ENCODE measurements around the gene NSUN4. TPM values are rescaled to one million over a fixed set of nuclear protein-coding genes. Genes with fewer than 3 reads are reported as not detected.

NSUN4 gene
- total and polyA plus RNA-seq, 2 of the 13 experiments (the other 11 are each of a cell fraction or from before 2014, with no cell fraction given) = 21.5 to 23.5 TPM

DNA sequence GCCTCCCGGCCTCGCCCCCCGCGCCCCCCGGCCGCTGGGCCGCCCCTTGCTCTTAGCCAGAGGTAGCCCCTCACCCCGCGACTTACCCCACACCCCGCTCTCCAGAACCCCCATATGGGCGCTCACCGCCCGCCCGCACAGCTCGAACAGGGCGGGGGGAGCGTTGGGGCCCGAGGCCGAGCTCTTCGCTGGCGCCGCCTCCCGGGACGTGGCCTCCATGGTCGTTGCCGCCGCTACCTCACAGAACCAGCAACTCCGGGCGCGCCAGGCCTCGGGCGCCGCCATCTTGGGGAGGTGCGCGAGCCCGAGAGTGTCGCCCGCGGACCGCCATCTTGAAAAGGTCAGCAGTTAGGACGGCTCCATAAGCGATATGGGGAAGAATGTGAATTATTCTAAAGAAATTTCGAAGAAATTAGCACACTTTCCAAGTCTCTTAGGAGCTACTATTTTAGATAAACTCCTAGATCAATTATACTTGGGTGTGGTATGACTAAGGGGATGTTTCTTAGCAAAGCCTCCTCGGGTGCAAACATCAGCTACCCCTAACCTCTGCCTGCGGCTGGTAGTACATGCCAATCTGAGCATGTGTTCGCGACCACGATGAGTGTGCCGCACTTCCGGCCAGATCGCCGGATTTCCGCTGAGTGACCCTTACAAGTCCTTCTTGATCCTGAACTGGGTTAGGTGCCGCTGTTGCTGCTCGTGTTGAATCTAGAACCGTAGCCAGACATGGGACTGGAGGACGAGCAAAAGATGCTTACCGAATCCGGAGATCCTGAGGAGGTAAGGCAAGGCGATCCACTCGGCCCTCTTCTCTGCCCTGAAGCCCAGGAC lies 37.4 kb upstream of the NSUN4 start, which contains the start of the genes LRRC41 and UQCRH (continued):
- TF ChIP-seq ZNF564 (CRISPR knock-in tag; IDR thresholded peaks at IDR 0.05) (peak; percentile 83), TBL1XR1 (IDR thresholded peaks at IDR 0.05; ENCODE audit: borderline replicate concordance, low read length, partially characterized antibody) (peak; percentile 34), PHF21A (CRISPR knock-in tag; IDR thresholded peaks at IDR 0.05) (no peak; the same call in 1 of the 2 replicates), ZNF788 (CRISPR knock-in tag; IDR thresholded peaks at IDR 0.05; ENCODE audit: borderline replicate concordance) (no peak), SPEN (CRISPR knock-in tag; IDR thresholded peaks at IDR 0.05; ENCODE audit: low read depth) (peak; percentile 52), ZNF777 (CRISPR knock-in tag; IDR thresholded peaks at IDR 0.05) (no peak), RARA (CRISPR knock-in tag; IDR thresholded peaks at IDR 0.05) (peak; percentile 28; the same call in 1 of the 2 replicates), ZNF274 (CRISPR knock-in tag; IDR thresholded peaks at IDR 0.05) (no peak), ZNF782 (CRISPR knock-in tag; IDR thresholded peaks at IDR 0.05; ENCODE audit: borderline replicate concordance) (no peak)
- TF ChIP-seq, protein P1, sequence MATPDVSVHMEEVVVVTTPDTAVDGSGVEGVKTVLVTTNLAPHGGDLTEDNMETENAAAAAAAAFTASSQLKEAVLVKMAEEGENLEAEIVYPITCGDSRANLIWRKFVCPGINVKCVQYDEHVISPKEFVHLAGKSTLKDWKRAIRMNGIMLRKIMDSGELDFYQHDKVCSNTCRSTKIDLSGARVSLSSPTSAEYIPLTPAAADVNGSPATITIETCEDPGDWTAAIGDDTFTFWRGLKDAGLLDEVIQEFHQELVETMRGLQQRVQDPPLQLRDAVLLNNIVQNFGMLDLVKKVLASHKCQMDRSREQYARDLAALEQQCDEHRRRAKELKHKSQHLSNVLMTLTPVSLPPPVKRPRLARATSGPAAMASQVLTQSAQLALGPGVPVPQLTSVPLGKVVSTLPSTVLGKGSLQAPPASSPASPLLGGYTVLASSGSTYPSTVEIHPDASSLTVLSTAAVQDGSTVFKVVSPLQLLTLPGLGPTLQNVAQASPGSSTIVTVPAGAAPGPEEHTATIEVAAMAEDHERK (CRISPR knock-in tag; IDR thresholded peaks at IDR 0.05; ENCODE audit: low read depth) = no peak
- TF ChIP-seq, protein P2, sequence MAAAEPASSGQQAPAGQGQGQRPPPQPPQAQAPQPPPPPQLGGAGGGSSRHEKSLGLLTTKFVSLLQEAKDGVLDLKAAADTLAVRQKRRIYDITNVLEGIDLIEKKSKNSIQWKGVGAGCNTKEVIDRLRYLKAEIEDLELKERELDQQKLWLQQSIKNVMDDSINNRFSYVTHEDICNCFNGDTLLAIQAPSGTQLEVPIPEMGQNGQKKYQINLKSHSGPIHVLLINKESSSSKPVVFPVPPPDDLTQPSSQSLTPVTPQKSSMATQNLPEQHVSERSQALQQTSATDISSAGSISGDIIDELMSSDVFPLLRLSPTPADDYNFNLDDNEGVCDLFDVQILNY (CRISPR knock-in tag; conservative IDR thresholded peaks at IDR 0.05) = peak; percentile 55; the same call in 1 of the 2 replicates
- TF ChIP-seq, protein P3, sequence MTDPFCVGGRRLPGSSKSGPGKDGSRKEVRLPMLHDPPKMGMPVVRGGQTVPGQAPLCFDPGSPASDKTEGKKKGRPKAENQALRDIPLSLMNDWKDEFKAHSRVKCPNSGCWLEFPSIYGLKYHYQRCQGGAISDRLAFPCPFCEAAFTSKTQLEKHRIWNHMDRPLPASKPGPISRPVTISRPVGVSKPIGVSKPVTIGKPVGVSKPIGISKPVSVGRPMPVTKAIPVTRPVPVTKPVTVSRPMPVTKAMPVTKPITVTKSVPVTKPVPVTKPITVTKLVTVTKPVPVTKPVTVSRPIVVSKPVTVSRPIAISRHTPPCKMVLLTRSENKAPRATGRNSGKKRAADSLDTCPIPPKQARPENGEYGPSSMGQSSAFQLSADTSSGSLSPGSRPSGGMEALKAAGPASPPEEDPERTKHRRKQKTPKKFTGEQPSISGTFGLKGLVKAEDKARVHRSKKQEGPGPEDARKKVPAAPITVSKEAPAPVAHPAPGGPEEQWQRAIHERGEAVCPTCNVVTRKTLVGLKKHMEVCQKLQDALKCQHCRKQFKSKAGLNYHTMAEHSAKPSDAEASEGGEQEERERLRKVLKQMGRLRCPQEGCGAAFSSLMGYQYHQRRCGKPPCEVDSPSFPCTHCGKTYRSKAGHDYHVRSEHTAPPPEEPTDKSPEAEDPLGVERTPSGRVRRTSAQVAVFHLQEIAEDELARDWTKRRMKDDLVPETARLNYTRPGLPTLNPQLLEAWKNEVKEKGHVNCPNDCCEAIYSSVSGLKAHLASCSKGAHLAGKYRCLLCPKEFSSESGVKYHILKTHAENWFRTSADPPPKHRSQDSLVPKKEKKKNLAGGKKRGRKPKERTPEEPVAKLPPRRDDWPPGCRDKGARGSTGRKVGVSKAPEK (CRISPR knock-in tag; IDR thresholded peaks at IDR 0.05; ENCODE audit: borderline replicate concordance) = no peak
- TF ChIP-seq, protein P4, sequence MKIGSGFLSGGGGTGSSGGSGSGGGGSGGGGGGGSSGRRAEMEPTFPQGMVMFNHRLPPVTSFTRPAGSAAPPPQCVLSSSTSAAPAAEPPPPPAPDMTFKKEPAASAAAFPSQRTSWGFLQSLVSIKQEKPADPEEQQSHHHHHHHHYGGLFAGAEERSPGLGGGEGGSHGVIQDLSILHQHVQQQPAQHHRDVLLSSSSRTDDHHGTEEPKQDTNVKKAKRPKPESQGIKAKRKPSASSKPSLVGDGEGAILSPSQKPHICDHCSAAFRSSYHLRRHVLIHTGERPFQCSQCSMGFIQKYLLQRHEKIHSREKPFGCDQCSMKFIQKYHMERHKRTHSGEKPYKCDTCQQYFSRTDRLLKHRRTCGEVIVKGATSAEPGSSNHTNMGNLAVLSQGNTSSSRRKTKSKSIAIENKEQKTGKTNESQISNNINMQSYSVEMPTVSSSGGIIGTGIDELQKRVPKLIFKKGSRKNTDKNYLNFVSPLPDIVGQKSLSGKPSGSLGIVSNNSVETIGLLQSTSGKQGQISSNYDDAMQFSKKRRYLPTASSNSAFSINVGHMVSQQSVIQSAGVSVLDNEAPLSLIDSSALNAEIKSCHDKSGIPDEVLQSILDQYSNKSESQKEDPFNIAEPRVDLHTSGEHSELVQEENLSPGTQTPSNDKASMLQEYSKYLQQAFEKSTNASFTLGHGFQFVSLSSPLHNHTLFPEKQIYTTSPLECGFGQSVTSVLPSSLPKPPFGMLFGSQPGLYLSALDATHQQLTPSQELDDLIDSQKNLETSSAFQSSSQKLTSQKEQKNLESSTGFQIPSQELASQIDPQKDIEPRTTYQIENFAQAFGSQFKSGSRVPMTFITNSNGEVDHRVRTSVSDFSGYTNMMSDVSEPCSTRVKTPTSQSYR (CRISPR knock-in tag; IDR thresholded peaks at IDR 0.05; ENCODE audit: borderline replicate concordance) = no peak; the same call in 1 of the 2 replicates

All from HepG2 (cell line).